ENCODE measurements around the gene DUS1L.

DUS1L gene

DNA sequence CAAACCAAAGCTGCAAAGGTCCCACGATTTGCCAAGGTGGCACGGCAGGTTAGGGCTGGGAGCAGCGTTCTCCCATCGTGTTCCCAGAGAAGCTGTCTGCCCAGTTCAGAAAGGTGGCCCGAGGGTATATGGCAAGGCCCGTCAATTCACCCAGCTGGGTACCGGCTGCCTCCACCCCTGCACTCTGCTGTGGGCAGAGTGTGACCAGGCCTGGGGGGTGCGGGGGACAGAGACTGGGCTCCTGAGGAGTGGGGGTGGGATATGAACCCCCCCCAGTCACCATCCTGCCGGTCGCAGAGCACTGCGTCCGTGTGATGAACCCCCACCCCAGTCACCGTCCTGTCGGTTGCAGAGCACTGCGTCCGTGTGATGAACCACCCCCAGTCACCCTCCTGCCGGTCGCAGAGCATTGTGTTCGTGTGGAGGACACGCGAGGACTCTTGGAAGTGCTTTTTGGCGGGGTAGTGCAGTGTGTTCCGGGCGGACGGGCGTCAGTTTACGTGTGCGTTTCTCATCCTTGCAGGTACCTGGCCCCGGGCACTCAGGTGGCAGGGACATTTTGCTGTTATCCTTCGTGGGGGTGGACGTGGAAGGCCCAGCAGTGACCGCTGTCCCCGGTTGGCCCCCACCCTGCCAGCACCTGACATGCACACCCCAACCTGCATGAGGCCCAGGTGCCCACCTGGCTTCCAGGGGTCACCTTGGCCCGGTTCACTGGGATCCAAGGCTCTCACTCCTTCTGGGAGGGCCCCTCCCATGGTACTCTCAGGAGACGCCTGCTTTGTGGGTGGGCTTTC is 35.1 kb upstream of the DUS1L start:
- DNase-seq: no peak

DNA sequence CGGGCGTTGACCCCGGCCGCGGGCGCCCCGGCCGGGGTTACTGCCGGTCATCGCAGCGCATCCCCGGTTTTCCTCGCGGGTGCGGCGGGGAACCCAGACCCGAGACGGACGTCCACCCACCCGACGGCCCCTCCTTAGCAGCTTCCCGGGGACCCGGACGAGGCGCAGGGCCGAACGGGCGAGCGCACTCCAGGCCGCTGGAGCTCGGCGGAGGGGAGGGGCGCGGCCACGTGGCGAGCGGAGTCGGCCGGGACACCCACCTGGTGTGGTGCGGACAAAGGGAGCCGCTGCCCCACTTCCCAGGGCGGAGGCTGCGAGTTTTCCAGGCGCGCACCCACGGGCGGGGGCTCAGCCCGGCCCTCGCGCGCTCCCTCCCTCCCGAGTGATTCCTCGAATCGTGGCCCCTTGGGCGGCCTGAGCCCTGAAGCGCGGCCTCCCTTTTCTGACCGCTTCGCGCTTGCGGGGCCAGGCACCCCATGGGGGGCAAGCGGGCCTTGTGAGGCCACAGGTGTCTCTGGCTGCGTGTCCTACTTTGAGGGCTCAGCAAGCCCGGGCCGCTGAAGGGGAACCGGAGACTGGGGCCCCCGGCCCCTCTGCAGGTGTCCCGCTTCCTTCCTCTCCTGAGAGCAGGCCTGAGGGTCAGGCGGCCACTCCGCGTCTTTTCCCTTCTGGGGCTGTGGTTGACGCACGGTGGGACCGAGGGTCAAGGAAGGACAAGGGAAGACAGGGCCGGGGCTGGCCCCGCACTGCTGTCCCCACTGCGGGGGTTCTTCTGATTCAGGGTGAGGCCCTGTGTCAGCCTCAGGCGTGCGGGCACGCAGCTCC is 33.5 kb upstream of the DUS1L start:
- peak in 1 of 2 experiments; percentile 17 for DNase-seq

DNA sequence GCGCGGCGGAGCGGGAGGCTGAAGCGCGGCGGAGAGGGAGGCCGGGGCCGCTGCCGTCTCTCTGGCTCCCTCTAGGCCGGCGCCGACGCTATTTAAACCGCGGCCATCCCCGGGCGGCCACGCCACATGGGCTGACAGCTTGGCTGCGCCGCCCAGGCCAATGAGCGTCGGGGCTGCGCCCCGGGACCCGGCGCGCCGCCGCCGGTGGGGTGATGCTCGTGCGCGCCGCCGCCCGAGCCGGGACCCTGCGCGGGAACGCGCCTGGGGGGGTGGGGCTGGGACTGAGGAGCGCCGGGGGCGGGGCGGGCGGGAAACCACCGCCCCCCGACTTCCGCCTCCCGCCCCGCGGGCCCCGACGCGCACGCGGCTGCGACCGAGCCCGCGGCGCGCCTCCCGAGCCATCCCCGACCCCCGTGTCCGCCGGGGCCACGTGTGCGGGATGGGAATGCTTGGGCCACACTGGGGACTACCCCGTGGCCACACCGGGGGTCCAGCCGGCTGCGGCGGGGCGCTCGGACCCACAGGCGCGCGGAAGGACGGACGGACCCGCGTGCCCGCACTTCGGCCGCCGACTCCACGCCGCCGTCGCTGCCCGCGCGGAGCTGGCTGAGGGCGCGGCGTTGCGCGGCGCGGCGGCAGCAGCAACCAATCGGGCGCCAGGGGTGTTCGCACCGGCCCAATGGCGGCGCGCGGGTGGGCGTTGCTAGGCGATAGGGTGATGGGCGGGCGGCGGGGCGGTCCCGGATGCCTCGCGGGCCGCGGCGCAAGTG is 32.8 kb upstream of the DUS1L start, which contains the start of gene FASN:
Gene FASN, minus strand, starts transcription at position 68 of the 770 bp plus-strand sequence. CDS start 1,791 bp downstream, outside the sequence.
- peak; percentile 93 to 94 for DNase-seq

DNA sequence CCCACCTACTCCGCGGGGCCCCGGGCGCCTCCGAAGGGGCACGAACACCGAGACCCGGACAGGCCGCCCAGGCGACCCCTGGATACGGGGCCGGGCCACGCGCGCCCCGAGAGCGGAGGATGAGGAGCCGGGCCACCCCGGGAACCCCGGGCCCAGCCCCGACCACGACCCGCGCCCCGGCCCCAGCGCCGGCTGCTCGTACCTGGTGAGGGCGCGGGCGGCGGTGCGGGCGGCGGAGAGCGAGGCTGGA is 32.2 kb upstream of the DUS1L start:
- DNase-seq: no peak

DNA sequence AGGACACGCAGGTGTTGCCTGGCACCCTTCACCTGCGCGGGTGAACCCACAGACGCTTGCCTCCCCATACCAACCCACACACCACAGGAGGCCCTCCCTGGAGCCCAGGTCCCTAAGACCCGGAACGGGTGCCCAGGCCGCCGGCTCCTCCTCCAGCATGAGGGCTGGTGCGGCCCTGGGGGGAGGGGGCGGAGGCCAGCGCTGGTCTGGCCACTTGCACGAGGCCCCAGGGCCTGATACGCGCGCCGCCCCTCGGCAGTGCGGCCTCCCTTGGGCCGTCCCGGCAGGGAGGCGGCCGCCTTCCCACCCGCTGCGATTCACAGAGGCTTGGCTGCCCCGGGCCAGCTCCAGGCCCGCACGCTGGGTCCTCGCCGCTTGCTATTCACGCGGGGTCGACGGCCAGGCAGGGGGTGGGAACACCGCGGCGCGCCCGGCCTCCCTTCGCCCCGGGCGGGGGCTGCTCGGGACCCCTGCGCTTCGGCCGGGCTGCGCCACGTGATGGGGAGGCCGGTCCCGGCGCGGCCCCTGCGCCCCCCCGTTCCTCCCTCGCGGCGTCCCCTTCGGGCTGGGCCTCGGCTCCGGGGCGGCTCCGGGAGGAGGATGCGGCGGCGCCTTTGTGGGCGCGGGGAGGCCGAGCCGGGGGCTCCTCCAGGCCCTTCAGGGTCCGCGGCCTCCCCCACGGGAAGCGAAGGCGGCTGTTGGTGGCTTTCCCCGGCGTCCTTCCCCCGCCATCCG is 31.7 kb upstream of the DUS1L start:
- DNase-seq: no peak

DNA sequence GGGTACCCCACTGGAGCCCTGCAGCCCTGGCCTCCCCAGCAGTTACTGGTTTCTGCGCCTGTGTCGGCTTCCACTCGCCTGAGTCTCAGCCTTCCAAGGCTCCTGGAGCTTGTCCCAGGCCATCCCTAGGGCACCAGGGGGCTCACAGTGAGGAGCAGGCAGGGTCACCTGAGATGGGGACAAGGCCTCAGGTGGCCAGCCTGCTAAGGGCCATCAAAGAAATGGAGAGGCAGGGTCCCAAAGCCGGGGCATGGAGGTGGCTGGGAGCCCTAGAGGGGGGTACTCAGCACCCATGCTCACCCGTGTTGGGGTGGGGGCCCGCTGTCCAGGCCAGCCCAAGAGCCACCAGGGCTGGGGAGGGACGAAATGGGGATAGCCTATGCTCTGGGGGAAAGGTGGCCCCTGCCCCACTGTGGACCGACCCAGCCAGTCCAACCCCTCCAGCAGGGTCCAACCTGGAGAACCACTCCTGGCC is 31.1 kb upstream of the DUS1L start:
- no peak for DNase-seq

DNA sequence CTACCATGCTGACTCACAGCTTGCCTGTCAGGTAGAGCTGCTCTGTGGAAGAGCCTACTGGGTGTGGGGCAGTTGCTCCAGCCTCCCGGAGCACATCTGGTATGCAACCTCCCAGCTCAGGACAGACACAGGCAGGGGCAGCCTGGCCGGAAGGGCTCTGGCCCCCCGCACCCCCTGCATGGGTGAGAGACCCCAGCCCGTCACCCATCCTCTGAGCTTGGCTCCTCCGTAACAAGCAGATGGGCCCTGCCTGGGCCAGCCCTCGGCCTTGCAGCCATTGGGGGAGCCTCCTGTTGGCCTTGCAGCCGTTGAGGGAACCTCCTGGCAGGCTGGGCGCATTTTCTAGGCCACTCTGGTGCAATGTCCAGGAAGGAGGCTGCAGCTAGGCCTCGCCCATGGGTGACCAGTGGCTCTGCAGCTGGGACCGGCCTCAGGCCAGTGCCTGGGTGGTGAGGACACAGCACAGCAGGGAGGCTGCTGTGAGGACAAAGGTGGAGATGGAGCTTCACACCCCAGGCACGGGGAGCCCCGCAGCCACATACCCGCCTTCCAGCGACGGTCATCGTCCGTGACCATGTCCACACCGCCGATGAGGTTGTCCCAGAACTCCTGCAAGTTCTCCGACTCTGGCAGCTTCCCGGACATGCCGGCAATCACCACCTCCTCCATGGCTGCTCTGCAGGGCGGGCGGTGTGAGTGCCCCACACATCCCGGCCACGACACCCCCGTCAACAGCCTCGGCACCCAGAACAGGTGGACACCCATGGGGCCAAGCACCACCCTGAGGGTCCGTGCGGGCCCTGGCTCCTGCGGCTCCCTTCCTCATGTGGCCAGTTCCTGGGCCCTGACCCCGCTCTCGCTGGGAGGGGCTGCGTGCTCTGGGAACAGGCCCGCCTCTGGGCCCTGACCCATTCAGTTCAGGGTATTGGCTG is 30.4 kb upstream of the DUS1L start:
- no peak for DNase-seq

GRCh38 chr17:82094931-82095776 is 29.6 kb upstream of the DUS1L start:
- no peak for DNase-seq

DNA sequence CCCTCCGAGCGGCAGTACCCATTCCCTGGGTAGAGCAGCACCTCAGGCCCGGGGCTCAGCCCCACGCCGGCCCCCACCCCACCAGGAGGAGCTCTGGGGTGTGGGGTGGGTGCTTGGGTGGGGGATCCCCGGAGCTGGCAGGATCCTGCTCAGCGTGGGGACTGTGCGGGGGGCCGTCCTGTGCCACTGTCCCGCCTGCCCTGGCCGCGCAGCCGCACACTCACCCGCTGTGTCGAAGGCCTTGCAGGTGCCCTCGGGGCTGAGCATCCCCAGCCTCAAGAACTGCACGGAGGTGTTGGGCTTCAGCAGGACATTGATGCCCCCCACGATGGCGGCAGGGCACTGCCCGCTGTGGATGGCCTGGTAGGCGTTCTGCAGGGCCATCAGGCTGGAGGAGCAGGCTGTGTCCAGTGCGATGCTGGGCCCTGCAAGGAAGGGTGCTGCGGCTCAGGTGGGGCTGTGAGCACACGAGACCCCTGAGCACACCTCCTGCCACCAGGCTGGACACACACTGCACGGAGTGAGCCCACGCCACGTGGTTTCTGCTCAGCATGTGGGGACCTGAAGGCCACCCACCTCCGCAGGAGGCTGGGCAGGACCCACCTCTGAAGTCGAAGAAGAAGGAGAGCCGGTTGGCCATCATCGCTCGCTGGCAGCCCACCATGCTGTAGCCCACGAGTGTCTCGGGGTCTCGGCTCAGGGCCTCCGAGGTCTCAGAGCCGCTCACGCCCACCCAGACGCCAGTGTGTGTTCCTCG is 27.6 kb upstream of the DUS1L start:
- no peak for DNase-seq

DNA sequence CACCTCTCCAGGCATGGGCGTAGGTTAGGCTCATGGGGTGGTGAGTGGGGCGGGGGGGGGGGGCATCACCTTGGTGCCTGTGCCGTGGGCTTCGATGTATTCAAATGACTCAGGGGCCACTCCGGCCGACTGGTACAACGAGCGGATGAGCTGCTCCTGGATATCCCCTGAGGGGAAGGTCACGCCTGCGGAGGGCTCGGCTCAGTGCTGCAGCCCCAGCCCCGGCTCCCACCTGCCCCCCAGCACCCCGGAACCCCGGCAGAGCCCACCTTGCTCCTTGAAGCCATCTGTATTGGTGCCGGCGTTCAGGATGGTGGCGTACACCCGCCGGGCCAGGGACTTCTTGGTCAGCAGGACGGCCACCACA is 27.0 kb upstream of the DUS1L start:
- DNase-seq: no peak

DNA sequence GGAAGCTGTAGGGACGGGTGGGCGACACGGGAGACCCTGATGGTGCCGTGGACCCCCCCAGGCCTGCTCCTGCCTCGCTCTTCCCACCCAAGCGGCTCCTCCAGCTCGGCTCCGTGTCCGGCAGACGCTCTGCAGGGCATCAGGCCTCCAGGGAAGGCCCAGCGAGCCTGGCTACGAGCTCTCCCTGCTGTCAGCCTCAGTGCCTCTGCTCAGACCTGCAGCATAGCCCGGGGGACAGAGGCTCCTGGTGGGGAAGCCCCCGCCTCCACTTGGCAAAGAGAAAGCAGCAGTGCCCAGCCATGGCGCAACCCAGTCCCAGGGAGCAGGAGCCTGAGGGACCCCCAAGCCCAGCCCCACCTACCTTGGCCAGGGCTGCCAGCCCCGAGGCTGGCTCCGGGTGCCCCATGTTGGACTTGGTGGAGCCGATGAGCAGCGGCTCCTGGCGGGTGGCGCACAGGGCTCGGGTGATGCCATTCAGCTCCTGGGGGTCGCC is 26.5 kb upstream of the DUS1L start:
- DNase-seq: no peak

DNA sequence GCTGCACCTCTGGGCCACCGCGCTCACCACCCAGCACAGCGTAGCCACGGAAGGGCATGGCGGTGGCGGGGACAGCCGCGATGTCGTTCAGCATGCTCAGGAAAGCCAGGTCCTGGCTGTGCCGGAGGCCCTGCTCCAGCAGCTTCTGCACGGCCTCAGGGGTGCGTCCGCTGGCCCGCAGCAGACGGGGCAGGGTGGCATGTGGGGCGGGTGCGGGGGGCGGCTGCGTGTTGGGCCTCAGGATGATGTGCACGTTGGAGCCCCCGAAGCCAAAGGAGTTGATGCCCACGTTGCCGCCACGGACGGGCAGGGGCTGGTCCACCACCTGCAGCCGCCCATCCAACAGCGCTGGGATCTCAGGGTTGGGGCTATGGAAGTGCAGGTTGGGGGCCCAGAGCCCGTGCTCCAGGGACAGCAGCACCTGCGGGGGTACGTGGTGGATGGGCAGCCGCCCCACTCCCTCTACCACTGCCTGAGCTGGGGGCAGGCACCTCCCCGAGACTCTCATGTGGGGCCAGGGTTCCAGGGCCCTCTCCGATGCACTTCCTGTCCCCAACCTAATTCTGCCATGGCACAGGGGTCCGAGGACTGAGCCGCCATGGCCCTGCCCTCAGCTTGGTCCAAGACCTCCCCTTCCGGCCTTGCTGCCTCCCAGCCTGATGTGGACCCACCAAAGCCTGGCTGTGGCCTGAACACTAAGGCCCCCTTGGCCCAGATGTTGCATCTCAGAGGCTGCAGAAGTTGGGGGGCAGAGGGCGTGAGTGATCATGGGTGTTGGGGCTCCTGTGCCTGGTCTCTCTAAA is 25.9 kb upstream of the DUS1L start:
- no peak for DNase-seq

- DNase-seq: no peak
Observed at GRCh38 chr17:82090549-82091263, 25.1 kb upstream of the DUS1L start.

GRCh38 chr17:82089723-82090548 is 24.3 kb upstream of the DUS1L start:
- DNase-seq: no peak

- no peak for DNase-seq
Observed at GRCh38 chr17:82088838-82089722, 23.5 kb upstream of the DUS1L start.
